ENCODE measurements around the gene PIGM. TPM values are rescaled to one million over a fixed set of nuclear protein-coding genes. Genes with fewer than 3 reads are reported as not detected.

PIGM gene
- total RNA-seq, 1 donor from 2014 or later: 7.7 TPM

DNA sequence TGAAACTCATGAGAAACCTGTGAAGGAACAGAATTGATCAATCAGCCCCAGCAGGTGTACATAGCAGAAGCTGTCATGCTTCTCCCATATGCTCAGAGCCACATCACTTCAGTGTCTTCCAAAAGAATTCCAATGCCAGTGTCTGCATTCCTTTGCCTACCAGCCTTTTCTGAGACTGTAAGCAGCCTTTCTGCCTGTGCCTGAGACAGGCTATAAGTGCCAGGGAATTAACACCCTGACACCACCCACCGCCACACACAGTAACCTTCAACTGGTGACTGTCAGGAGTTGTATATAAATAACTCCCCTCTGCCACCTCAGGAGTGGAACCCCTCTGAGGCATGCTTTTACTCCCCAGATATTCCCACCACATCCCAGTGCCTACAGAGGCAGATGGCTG, 39.6 kb downstream of the PIGM start:
- FAIRE-seq (no peak), DNase-seq (ENCODE audit: low spot score in 2 of 2) (no peak)

DNA sequence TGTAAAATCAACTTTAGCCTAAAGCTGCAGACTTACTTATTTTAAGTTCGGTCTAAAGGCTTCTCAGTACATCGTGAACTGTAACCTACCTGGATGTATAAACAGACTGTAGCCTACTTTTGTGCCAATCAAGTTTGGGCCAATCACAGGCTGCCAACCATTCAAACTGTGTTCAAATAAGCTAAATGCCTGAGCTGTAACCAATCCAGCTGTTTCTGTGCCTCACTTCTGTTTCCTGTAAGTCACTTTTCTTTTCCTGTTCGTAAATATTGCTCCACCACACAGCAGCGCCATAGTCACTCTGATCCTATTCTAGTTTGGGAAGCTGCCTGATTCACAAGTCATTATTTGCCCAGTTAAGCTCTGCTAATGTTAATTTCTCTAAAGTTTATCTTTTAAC, 40.3 kb downstream of the PIGM start:
- no peak for DNase-seq (ENCODE audit: low spot score in 2 of 2)
- FAIRE-seq: no peak

DNA sequence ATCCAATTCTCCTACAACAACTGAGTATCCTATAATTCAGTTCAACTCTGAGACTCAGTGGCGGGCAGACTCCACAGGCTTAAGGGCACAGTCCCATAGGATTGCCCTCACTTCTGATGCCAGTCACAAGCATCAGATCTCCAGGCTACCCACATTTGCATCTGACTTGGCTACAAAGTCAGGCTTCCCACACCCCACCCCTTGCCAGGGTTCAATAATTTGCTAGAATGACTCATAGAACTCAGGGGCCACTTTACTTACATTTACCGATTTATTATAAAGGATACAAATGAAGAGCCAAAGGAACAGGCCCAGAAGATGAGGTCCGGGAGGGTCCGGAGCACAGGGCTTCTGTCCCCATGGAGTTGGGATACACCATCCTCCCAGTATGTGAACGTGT, 41.8 kb downstream of the PIGM start:
- no peak for FAIRE-seq
- no peak for DNase-seq (ENCODE audit: low spot score in 2 of 2)

DNA sequence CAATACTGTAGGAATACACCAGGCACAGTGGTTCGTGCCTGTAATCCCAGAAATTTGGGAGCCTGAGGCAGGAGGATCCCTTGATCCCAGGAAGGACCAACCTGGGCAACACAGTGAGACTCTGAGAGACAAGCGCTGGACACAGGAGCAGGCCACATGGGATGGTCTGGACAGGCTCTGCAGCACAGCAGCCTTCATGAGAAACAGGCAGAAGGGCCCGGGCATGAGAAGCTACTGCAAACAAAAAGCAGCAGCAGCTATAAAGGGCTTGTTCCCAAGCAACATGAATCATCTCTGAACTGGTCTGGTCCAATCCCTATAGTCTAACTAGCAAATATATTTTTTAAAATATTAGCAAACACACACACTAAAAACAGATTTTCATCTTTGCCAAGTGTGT, 42.2 kb downstream of the PIGM start:
- DNase-seq (ENCODE audit: low spot score in 2 of 2) (no peak), FAIRE-seq (no peak)

DNA sequence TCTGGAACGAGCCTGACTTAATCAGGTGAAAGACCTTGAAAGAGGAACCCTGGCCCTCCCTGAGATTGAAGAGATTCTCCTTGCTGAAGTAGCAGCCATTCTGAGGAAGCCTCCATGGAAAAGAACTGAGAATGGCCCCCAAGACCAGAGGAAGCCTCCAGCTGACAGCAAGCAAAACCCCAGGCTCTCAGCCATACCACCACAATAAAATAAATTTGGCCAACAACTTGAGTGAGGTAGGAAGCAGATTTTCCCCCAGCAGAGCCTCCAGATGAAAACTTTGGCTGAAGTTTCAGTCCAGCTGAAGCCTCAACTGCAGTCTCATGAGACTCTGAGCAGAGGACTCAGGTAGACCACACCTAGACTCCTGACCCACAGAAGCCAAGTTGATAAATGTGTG, 43.8 kb downstream of the PIGM start:
- FAIRE-seq (no peak), DNase-seq (ENCODE audit: low spot score in 2 of 2) (no peak)

DNA sequence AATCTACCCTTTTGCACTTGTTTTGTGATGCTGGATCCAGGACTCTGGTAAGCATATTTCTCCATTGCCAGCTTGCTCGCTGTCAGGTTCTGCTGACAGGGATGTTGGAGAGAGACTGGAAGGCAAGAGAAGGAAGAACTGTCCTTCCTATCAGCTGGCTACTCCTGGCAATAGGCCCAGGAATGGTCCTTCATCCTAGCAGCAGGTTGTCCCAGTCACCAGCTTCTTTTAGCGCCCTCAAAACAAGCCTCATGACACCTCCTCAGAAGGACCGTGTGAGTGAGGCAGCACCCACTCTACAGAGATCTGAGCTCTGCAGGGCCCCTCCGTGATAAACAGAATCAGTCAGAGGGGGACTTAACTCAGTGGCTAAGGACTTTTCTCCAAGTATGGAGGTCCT, 44.6 kb downstream of the PIGM start:
- no peak for DNase-seq (ENCODE audit: low spot score in 2 of 2)
- no peak for FAIRE-seq

DNA sequence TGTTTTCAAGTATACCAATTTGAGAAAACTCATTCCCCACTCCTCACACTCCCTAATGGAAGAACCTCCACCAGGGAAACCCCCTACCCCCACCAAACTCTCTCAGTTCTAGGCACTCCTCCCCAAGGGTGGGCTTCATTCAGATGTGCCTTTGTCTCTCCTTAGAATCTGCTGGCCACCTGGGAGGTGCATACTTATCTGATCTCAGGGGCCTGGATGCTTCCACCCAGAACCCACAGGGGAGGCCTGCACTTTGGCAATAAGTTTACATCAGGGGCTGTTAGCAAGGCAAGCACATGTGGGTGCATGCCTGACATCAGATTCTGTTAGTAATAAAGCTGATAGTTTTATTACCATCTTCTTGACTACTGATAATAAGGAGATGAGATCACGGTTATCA, 45.3 kb downstream of the PIGM start:
- DNase-seq (ENCODE audit: low spot score in 2 of 2) (no peak), FAIRE-seq (no peak)

DNA sequence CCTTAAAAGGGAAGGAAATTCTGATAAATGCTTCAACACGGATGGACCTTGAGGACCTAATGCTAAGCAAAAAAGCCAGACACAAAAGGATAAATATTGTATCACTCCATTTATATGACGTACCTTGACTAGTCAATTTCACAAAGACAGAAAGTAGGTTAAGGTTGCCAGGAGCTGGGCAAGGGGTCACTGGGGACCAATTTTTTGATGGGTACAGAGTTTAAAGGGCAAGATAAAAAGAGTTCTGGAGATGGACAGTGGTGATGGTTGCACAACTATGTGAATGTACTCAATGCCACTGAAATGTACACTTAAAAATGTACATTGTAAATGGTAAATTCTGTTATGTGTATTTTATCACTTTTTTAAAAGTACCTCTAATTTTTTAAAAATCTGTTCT, 45.7 kb downstream of the PIGM start:
- no peak for DNase-seq (ENCODE audit: low spot score in 2 of 2)
- no peak for FAIRE-seq

DNA sequence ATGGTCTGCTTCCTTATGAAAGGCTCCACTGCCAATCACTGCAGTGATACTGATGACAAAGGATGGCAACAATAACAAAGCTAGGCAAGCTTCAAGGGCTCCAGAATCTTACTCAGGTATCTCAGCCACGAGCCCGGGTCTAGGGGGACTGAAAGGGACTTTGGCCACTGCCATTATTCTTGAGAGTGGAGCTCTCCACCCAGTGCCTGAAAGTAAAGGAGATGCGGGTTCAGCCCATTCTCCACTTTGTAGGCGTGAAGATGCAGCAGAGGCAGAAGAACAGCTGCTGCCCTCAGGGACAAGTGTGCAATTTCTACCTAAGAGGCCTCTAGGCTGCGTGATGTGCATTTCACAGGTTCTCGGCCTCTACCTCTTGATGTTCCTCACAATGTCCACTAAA, 46.3 kb downstream of the PIGM start:
- DNase-seq (ENCODE audit: low spot score in 2 of 2) (no peak), FAIRE-seq (no peak)

DNA sequence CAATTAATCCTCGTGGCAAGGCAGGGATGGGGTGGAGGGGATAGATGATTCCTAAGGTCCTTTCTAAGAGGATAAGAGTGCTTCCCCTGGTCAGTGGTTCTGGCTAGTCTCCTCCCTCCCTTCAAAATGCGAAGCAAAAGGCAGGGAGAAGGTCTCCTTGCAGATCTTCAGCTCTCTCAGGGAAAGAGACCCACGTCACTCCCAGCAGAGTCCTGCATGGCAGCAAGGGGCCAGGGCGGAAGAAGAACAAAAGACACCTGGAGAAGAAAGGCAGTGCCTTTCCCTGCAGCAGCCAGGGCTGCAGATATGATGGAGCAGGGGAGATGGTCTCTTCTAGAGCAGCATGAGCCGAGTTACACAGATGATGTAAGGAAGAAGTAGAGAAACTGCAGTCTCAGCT, 48.1 kb downstream of the PIGM start:
- FAIRE-seq: no peak
- no peak for DNase-seq (ENCODE audit: low spot score in 2 of 2)

DNA sequence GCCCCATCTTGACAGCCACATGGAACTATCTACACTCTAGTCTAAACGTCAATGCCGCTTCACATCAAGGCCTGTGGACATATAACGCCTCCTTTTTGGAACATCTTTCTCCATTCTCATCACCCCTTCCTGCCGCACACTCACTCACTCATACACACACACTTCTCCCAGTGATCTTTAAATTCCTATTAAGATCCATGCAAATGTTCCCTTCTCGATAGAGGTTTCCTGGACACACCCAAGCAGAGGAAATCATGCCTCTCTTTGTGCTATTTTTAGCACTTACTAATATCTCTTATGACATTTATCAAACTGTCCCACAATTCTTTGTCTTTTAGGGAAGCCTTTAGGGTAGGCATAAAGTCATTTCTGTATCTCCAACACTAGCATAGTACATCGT, 49.5 kb downstream of the PIGM start:
- FAIRE-seq (no peak), DNase-seq (ENCODE audit: low spot score in 2 of 2) (no peak)

DNA sequence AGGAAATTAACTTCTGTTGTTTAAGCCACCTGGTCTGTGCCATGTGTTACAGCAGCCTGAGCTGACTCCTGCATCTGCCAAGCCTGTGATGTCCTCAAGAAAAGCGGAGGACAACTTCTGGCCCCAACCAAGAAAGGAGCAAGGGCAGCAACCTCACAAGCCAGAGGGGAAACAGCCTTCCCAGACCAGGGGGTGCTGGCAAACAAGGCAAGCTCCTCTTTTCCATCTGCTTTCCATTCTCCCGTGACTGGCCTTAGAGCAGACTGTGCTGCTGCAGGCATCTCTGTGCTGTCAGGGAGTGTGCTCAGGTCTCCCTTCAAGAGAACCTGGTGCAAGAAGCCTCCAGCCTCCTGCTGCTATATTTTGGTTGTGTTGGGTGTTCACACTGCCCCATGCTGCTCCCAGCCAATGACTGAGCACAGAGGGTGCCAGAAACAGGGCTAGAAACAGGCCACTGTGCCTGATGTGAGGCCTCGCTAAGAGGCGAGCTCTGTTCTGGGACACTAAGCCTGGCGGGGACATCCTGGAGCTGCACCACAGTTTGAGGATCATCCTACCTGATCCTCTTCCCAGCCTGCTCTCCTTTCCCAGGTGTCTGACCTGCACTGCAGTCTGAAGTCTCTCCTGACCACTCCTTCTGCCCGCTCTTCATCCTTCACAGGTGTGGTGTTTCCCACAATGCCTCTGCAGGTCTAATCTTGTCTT, 50.3 kb downstream of the PIGM start:
- no peak for FAIRE-seq
- DNase-seq (ENCODE audit: low spot score in 2 of 2): no peak

DNA sequence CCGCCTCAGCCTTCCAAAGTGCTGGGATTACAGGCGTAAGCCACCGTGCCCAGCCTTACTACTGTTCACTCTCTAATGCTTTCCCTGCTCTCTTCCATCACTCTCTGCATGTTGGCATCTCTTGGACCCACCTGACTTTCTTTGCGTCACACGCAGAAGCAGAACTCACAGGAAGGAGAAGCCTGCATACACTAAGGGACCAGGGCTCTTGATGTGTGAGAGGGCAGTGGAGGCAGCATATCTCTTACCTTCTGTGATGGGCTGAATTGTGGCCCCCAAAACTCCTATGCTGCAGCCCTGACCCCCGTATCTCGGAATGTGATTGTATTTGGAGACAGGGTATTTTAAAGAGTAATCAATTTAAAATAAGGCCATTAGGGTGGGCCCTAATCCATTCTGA, 51.0 kb downstream of the PIGM start:
- no peak for DNase-seq (ENCODE audit: low spot score in 2 of 2)
- FAIRE-seq: no peak

DNA sequence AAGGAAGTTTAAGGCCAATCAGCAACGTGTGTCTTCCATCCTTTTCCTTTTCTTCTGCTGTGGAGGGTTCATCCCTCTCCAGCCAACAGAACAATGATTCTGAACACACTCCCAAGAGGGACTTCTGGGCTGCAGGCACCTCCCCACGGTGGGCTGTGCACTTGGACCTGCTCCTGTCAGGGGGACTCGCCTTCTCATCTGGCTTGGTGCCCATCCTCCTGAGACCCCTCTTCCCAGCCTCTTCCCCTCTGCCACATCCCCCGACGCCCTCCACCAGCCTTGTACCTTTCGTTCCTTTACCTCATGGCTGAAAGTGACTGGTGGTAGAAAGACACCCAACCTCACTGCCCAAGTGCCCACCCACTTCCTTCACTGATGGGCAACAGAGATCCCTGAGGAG, 51.7 kb downstream of the PIGM start:
- no peak for DNase-seq (ENCODE audit: low spot score in 2 of 2)
- FAIRE-seq: no peak

DNA sequence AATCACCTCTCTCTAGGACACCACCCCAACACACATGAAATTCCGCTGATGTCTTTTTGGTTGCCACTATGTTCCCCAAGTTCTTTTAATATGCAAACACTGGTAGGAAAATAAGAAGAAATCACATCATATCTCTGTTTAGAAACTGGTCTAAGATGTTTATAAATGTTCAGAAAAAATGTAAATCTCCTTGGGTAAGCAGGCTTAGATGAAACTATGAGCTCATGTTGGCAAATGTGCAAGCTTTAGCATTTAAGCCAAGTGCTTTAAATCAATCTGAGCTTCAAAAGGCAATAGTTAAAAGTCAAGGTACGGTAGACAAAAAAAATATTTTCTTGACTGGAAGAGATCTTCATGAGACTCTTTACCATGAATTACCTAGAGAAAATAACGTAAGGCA, 52.5 kb downstream of the PIGM start:
- DNase-seq (ENCODE audit: low spot score in 2 of 2) (no peak), FAIRE-seq (no peak)

DNA sequence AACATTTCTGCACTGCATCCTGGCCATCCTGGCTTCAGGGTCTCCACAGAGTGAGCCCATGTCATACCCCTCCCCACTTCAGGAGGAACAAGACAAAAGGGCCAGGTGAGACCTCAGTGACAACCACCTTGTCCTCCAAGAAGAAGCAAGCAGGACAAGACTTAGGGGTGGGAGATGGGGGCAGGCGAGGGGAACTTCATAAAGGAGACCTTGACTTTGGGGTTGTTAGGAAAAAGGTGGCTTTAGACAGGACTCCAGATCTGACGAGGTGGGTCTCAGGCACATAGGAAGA, 53.7 kb downstream of the PIGM start:
- no peak for DNase-seq (ENCODE audit: low spot score in 2 of 2)
- FAIRE-seq: no peak

DNA sequence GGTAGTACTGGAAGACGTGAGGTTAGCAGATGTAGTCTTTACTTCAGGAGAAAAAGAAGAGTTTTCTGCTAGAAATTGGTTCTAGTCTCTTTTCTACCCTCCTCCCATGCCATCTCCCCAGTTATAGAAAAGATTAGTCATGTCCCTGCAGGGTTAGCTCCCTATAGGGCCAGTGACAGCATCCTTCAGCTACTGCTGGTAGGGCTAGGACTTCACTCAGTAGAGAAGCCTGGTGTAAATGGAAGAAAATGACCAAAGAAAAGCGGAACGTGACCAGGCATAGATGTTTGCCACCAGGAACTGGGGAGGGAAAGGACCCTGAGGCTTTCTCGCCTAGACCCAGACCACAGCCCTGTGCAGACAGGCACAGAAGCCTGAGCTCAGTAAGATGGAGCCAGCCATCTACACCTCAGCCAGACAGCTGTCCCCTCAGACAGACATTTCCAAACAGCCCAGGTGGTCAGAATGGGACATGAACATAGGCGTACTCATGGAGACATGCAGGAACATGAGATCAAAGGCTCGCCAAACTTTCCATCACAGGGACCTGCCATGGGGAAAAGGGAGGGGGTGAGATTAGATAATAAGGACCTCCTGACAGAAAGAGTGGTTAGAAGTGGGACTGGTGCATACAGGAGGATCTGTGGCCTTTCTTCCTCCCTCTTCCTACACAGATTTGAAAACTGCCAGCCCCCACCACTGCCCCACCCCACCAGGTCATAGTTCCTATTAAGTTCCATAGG, 54.3 kb downstream of the PIGM start:
- DNase-seq (ENCODE audit: low spot score in 2 of 2): no peak
- no peak for FAIRE-seq

Other genes starting within 250 kb of the PIGM start
- not detected for gene FCRL6, start 229.6 kb downstream of the PIGM start, total RNA-seq
- gene SLAMF8, start 205.1 kb downstream of the PIGM start, total RNA-seq: not detected
- gene VSIG8, start 169.3 kb downstream of the PIGM start, total RNA-seq: not detected
- gene CFAP45, start 131.8 kb downstream of the PIGM start, total RNA-seq: under 0.01 TPM
- 18.8 TPM for gene TAGLN2, start 106.5 kb downstream of the PIGM start, total RNA-seq
- 5.3 TPM for gene IGSF9, start 86.4 kb downstream of the PIGM start, total RNA-seq
- not detected for gene SLAMF9, start 77.8 kb downstream of the PIGM start, total RNA-seq
- 1.6 TPM for gene KCNJ10, start 38.2 kb upstream of the PIGM start, total RNA-seq
- gene KCNJ9, start 49.5 kb upstream of the PIGM start, total RNA-seq: 11.4 TPM
- 48.5 TPM for gene IGSF8, start 66.6 kb upstream of the PIGM start, total RNA-seq
- gene ATP1A2, start 83.8 kb upstream of the PIGM start, total RNA-seq: 45.7 TPM
- not detected for gene ATP1A4, start 119.6 kb upstream of the PIGM start, total RNA-seq
- 4.9 TPM for gene CASQ1, start 158.6 kb upstream of the PIGM start, total RNA-seq
- gene PEA15, start 173.4 kb upstream of the PIGM start, total RNA-seq: 84.4 TPM
- 38.3 TPM for gene DCAF8, start 230.6 kb upstream of the PIGM start, total RNA-seq